NCI-H524 treated with DMSO at 0.1 percent for 48 hours (cell line): ENCODE measurements around the gene RTN4R.
"Not testable (repeated sequence)": the region's sequence is repeated elsewhere in the genome, so short reads cannot be mapped to it uniquely, and the experiment has no call there.

Source experiments
- DNase-seq: peaks from one replicate; lab custom pipeline; 2025; lab: John Stamatoyannopoulos, UW

RTN4R gene

DNA sequence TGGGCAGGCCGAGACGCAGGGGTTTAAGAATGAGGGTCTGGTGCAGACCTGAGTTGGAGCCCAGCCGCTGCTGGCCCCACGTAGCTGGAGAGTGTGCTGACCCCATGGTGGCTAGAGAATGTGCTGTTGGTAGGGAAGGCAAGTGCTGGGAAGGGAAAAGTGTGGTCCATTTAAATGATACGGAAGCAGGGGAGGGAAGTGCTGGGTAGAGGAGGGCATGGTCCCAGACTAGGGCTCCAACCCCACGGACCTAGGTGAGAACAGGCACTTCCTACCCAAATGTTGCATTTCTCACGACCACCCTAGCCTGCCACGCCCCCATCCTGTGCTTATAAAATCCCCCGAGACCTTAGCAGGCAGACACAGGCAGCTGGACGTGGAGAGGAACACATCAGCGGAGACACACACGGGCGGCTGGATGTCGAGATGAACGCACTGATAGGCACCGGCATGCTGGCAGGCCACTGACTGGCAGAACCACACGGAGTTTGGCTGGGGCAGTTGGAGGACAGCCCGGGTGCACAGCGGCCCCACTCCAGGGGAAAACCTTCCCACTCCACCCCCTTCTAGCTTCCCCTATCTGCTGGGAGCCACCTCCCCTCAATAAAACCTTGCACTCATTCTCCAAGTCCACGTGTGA lies 18.8 kb upstream of the RTN4R start:
- not testable (repeated sequence) for DNase-seq

DNA sequence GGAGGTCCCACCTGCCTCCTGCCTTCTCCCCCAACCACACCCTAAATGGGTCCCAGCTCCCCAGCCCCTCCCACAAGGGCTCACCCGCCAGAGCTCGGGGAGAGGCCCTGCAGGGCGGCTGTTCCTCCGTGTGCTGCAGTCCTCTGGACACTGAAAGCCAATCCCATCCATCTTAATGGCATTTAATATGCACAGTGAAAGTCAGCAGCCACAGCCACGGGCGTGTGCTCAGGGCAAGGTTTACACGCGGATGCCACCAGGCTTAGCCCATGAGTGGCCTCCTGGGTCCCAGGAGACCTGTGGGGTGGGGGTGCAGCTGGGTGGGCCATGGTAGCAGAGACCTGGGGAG lies 18.2 kb upstream of the RTN4R start:
- DNase-seq = not testable (repeated sequence)

DNA sequence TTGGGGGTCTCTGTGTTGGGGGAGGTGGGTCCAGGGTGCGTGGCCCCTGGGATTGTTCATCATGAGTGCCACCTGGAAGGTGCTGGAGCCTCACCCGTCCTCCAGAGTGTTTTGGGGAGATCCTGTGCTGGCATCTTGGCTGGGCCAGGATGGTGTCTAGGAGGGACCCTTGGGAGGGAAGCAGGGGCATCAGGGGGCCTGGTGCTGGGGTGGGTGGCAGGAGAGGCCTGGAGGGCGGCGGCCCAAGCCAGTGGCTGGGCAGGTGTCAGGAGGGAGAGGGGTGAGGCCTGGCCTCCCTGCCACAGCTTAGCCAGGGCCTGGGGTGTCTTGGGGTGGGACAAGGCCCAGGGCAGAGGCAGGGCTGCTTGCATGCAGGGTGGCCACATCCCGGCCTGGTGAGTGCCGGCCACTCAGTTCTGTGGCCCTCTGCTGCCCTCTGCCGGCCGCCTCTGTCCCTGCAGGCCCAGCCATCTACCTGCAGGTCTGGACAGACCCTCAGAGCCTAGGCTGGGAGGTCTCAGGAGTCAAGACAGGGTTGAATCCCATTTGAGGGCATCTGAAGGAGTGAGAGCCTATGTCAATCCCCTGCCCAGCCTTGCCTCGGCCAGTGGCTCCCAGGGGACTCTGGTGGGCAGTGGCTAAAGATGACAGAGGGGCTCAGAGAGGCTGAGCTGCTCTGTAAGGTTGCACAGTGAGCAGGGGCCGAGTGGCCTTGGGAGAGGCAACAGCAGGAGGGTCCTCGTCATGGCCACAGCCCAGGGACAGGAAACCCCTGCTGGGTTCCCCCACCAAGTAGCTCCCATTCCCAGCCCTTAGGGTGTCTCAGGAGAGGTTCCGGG lies 17.6 kb upstream of the RTN4R start:
- DNase-seq = not testable (repeated sequence)

DNA sequence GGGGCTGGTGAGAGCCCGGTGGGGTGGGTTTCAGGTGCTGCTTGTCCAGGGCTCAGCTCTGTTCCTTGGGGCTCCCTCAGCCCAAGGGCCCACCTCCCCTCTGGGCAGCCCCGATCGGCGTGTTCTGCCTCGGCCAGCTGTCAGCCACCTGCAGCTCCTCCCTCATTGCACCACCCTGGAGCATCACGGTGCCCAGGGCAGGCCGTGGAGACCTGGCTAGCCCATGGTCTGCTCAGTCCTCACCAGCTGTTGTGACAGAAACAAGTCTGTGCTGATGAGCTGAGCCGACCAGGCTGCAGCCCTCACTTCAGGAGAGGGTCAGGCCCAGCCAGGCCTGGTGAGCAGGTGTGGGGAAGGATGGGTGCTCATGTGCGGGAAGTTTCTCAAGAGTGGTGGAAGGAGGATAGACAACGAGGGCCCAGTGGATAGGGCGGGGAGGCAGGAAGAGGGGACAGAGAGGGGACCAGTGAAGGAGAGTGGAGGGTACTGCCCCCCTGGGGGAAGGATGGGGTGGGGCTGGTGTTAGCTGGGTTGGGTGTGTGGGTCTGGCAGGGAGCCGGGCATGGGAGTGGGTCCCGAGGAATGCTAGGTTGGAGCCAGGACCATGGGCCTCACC lies 16.5 kb upstream of the RTN4R start:
- DNase-seq = no peak

DNA sequence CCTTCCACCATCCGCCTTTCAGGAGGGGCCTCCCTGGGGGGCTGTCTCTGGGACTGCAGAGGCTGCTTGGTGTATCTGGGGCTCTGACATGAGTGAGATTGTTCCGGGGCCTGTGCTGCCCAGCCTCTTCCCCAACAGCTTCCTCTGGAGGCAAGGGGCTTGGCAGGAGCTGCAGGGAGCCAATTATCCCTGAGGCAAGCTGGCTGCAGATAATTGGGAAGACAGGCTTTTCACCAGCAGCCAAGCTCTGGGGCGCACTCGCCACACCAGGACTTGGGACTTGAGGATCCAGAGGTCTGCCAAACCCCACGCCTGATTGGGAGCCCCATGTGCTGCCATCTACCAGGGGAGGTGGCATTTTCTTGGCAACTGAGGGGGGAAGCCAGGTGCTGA lies 15.6 kb upstream of the RTN4R start:
- DNase-seq = no peak

DNA sequence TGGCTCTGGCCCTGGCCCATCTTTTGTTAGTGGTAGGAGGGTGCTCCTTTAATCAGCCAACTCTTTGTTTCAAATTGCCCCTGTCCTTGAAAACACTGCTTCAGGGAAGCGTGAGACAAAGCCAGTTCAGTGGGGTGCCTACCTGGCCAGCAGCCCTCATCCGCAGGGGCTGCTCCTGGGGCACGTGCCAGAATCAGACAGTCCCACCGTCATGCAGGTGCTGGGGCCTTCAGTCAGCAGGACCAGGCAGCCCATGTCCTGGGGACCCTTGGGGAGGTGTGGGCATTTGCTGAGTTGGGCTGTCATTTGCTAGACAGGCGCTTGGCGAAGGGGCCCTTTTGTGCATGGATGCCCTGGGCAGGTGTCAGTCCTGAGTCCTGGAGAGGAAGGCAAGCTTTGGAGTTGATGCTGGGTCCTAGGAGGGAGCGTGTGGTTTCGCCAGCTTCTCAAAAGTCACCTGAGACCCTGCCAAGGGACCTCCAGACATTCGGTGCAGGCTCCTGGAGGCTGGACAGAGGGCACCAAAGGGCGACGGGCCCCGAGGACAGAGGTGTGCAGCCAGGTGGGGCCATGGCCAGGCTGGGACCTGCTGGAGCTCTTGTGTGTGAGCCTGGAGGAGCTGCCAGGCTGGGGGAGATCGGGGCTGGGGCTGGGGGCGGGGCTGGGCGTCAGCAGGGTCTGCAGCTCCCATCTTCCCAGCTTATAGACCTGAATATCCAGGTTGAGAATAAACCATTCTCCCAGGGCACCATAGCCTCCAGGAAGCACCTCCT lies 15.0 kb upstream of the RTN4R start:
- DNase-seq = no peak

DNA sequence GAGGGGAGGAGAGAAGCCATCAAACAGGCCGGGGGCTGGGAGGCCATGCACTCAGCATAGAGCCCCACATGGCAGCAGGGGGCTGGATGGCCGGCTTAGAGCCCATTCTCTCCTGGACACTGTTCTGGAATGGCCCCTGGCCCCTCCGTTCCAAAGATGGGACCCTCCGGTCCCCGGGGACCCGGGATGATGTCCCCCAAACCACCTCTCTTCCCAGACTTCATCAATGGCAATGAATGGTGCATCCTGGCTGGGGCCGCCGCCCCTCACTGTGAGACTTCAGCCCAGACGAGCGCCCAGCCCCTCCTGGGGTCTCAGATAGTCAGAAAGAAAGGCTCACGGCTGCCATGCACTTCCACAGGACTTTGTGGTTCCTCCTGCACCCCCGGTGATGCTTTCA lies 13.8 kb upstream of the RTN4R start:
- DNase-seq = no peak

DNA sequence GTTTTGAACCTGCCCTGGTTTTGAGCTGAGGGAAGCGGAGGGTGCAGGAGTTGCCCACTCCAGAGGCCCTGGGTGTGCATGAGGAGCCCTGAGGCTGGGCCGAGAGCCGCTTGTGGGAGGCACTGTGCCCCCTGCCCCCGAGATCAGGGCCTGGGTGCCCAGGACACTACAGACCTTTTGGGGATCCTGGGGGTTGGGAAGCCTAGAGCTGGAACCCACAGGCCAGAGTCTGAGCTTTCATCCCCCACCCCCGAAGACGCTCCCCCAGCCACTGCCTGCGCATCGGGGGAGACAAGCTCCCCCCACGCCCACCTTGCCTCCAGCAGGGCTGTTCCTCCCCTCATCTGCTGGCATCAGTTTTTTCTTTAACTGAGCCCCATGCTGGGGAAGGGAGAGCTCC lies 13.4 kb upstream of the RTN4R start:
- DNase-seq = not testable (repeated sequence)

DNA sequence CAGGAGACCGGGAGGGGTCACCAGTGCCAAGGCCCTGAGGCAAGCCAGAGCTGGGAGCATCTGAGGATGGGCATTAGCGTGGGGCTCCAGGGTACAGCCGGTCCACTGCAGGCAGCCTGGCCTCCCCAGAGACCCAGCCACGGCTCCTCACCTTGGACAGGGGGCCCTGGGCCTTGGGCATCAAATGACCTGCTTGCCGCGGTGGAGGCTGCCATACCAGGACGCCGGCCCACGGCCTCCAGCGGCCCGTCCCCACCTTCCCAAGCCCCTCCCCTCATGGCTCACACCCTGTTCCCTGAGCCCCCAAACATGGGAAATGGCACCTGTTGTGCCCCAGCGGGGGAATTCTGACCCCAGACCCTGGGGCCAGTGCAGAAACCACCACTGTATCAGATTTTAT lies 12.7 kb upstream of the RTN4R start:
- DNase-seq = no peak

DNA sequence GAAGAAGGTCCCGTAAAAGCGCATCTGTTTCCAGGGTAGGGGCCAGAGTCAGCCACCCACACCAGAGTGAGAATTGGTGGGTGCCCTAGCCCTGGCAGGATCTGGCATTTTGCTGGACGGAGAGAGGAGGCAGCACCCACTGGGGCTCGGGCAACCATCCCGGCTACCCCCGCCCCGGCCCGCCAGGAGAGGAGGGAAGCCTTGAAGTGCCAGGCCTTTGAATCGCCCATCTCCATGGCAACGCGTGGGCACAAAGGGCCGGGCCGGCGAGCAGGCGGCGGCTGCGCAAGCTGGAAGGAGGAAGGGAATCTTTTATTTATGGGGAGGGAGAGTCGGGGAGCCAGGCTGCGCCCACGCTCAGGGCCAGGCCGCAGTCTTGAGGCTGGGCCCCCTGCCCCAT lies 12.0 kb upstream of the RTN4R start:
- not testable (repeated sequence) for DNase-seq

DNA sequence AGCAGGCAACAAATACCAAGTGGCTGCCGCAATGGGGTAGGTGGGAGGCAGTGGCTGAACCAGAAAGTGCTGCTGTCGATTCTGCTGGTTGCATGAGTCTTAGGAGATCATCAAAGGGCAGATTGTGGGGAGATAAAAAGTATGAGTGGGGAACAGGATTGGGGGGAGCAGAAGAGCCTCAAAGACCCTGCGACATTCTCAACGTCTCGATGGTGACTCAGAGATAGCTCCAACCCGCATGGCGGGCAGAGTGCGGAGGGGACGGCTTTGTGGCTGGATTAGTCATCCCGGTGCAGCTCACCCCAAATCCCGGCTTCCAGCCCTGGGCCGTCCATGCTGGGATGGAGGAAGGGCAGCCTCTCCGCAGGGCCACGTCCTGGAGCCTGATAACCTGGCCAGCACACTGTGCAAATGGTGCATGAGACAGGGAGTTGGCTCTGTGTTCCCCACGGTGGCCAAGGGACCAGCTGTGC lies 11.6 kb upstream of the RTN4R start:
- DNase-seq = no peak

DNA sequence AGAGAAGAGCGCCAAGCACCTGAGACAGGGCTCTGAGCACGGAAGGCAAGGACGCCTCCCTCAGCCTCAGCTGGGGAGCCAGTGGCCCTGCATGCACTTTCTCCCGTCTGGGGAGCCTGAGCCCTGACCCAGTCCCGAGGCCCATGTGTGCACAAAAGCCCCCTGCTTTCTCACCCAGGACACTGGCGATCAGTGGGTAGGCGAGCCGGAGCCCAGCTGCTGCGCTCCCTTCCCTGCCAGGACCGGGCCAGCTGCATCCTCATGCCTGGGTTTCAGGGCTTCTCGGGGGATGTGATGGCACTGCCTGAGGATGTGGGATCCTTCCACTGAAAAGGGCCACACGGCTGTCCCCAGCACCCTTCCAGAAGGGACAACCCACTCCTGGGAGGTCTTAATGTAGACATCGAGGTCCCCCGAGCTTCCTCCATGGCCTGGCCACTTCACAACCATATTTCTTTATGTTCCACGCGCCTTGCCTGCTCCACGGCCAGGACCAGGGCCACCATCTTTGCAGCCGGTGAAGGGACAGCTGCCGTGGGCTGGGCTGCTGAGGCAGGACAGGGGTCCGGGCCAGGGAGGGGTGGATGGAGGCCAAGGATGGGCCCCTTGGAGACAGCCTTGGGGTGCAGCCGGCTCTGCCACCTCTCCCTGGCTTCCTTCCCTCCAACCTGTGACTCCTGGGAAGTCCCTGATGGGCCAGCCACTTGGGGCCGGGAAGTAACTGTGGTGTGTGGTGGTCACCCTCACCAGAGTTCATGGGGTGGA lies 10.8 kb upstream of the RTN4R start:
- DNase-seq = not testable (repeated sequence)

DNA sequence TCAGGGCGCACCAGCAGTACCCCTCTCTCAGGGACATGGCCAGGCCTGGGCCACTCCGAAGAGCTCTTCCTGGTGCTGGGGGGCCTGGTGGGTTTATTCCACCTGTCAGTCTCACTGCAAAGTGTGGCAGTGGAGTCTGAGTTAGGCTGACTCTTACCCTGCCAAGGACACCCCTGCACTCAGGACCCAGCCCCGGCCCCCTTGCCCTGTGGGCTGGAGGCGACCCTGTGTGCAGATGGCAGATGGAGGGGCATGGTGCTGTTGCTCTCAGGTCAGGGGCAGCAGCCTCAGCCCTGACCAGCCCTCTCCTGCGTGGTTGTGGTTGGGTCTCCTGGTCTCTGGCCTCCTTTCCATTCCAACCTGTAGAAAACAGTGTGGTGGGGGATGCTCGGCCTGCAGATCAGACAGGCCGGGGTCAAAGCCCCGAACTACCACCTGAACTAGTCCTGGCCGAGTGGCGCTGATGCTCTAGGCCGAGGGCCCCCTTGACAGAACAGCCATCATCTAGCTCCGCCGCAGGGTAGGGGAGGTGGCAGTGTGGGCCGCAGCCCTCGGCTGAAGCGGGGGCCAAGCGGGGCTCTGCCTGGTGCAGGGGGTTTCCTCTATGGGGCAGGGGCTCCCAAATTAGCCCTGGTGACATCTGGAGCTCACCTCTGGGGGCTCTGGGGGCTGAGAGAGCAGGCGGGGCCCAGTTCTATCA lies 10.0 kb upstream of the RTN4R start:
- DNase-seq = not testable (repeated sequence)

DNA sequence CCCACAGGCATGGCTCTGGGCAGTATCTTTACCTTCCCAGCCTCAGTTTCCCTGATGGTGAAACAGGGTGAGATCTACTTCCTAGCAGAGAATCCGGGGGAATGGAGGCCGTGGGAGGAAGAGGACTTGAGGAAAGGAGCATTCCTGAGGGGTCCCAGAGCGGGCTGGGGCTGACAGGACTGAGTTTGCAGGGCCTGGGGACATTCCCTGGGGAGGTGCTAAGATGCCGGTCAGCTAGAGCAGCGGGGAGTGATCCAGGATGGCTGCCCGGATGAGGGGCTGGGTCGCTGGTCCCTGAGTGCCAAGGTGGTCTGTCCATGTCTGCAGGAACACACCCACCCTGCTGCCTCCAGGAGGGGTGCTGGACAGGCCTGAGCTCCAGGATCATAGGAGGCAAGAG lies 8.3 kb upstream of the RTN4R start:
- no peak for DNase-seq

DNA sequence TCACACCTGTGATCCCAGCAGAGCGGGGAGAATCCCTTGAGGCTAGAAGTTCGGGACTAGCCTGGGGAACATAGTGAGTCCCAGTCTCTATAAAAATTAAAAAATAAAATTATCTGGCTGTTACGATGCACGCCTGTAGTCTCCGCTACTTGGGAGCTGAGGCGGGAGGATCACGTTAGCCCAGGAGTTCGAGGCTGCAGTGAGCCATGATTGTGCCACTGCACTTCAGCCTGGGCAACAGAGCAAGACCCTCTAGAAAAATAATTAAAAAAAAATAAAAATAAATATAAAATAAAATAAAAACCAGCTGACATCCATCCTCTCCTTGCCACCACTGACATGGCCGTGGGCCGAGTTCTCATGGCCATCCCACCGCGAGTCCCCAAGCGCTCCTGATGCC lies 7.7 kb upstream of the RTN4R start:
- no peak for DNase-seq

DNA sequence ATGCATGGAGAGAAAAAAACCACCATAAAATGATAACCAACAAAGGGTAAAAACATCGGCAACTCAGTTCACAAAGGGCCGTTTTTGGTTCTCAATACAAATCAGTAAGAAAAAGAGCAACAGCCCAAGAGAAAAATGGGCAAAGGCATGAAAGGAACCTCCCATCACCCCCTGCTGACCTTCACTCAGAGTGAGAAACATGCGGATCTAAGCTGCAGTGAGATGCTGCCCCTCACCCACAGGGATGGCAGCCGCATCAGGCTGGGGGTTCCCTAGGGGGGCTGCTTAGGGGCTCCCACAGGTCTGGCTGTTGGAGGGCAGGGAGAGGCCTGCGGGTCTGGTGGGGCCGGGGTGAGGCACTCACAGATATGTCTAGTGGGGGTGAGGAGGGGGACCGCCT lies 7.2 kb upstream of the RTN4R start:
- not testable (repeated sequence) for DNase-seq

DNA sequence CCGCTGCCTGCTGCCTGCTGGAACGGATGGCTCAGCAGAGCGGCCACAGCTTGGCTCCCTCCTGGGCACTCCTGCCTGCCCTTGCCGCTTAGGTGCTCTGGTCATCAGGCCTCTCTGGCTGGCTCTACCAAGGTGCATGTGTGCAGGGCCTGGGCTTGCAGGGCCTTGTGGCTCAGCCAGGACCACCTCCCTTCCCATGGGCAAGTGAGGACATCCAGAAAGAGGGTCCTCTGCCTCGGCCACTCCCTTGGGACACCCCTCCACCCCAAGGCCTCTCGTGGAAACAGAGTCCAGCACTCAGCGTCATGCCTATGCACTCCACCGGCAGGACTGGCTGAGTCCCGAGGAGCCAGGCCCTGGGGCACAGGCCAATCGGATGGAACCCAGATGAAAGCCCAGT lies 6.3 kb upstream of the RTN4R start:
- DNase-seq = not testable (repeated sequence)

DNA sequence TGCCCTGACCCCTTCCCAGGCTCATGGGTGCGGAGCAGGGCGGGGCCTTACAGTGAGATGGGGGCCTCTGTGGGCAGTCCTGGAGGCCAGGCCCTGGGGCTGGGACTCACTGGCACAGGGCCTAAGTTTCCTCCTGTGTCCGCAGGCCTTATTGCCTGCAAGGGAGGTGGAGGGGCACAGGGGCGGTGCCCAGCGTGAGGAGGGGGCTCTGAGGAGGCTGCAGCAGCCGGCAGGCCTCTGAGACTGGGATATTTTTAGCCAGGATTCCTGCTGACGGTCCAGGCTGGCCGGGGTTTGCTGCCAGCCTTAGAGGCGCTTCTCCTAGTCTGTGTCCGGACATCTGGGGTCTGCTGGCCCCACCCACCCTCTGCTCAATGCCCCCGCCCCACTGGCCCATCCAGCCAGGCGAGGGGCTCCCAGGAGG lies 5.7 kb upstream of the RTN4R start:
- DNase-seq = no peak

DNA sequence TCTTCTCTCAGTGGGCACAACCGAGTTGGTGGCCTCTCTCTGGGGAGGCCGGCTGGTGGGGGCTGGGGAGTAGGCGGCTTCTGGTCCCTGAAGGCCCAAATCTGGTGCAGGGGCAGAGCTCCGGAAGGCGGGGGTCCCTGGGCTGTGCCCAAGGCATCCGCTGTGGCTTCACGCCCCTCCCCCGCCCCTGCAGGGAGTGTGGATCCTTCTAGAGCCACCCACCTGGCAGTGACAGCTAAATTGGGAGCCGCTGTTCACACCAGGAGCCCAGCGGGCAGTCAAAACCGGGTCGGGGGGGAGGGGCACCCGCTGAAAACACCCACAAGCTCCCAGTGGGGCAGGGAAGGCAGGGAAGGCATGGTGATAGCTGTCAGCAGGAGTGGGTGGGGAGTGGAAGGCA lies 4.6 kb upstream of the RTN4R start:
- no peak for DNase-seq

DNA sequence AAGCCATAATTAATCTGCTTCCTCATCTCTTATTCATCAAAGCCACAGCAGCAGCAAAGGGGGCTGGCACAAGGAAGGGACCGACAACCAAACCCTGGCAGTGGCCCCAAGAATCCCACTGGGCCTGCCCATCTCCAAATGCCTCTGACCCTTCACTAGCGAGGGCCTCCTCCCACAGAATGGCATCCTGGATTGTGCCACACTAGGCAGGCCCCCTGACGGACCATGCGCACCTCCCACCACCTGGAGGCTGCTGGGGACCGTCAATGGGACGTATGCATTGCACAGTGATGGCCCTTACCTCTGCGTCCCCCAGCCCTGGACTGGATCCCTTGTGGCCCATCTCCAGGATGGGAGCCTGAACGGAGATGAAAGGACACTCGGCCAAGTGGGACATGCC lies 4.1 kb upstream of the RTN4R start:
- DNase-seq = no peak
